CMK (cell line): ENCODE results near the gene GANAB.
A peak's percentile ranks its signal among the peaks of the same experiment; 100 is the strongest.
"Not testable (repeated sequence)": the region's sequence is repeated elsewhere in the genome, so short reads cannot be mapped to it uniquely, and the experiment has no call there.

Experiments
- DNase-seq: peaks from one replicate; pipeline ENCODE4 v3.0.0-alpha.2; 2010; ENCODE audit warnings: low read depth

The GANAB gene

DNA sequence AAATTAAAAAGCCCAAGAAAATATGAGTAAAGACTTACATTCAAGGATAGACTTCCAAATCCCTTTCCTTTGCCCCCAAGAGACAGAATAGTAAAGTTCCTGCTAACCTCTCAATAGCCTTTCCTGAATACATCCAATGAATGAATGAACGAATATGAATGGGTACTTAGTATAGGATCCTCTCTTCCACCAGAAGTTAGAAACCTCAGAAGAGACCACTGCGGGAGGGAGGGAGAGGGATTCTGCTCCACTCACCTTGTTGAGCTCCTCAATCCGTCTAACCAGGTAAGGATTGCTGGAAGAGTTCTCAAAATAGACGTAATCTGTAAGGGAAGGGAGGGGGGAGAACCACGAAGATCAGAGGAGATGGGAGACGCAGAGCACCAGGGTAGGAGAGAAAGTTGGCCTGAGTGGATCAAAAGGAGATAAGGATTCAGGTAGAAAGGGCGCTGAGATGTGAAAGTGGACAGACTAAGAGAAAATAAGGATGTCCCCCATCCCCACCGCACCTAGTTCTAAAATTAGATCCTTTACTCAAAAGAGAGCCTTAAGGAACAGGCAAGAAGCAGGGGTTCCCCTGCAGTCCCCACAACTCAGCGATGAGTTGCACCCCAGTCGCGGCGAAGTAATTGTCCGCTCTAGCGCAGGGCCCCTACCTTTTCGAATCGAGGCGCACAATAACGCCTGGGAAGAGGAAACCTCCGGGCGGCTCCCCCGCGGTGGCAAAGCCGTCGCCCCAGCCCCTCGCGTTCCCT, 45.9 kb downstream of the GANAB start:
- no peak for DNase-seq

DNA sequence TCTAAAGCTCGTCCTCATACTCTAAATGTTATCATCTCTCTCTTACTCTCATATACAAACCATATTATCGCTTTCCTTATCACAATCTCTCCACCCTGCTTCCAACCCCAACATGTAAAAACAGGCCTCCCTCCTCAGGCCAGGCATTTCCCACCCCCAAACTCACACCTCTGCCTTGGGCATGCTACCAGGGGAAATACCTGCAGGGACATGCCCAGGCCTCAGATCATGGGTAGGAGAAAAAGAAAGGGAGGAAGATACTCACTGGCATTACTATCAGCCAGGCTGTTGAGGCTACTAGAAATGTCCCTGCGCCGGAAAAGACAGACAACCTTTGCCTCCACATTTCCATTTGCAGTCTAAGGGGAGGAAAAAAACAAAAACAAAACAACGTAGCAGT, 46.5 kb downstream of the GANAB start:
- no peak for DNase-seq

GRCh38 chr11:62599069-62599696, 47.2 kb downstream of the GANAB start:
- DNase-seq = peak; percentile 98

DNA sequence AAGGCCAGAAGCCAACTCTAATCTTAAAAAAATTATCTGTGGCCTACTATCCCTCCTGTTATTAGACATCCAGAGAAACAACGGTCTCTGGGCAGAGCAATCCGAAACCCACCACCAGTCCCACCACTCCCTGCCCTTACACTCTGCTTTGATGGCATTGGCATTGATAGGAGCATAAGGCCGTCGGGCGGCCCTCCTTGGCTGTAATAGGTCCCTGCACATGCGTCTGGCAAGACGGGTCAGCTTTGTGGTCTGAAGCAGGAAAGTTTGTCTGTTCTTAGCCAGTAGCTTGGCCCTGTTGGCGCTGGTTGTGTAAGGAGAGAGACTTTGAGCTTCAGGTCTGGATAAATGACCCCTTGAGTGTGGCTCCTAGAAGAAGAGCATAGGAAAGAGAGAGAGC, 51.3 kb downstream of the GANAB start:
- no peak for DNase-seq

- no peak for DNase-seq
These were observed 52.9 kb downstream of the GANAB start for GRCh38 chr11:62593434-62594044.

GRCh38 chr11:62592989-62593421, 53.4 kb downstream of the GANAB start:
- DNase-seq = no peak

- DNase-seq = no peak
These were observed 54.1 kb downstream of the GANAB start for GRCh38 chr11:62592146-62592815.

GRCh38 chr11:62591448-62592145, 54.8 kb downstream of the GANAB start, which contains the start of gene TUT1:
TSS of gene TUT1 (minus strand) at chr11:62591523. CDS start at chr11:62591485, 38 bp downstream.
- DNase-seq = peak; percentile 99

GRCh38 chr11:62588966-62589637, 57.3 kb downstream of the GANAB start:
- no peak for DNase-seq

DNA sequence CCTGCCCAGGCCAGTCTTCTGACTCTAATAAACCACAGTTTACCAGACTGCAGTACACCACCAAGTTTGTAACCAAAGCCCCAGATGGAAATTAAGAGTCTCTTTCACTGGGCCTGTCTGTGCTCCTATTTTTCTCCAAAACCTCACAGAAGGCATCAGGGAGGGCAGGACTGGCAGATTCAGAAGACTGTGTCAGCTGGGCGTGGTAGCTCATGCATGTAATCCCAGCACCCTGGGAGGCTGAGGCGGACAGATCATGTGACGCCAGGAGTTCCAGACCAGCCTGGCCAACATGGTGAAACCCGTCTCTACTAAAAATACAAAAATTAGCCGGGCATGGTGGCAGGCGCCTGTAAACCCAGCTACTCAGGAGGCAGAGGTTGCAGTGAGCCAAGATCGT, 61.1 kb downstream of the GANAB start:
- DNase-seq = not testable (repeated sequence)

DNA sequence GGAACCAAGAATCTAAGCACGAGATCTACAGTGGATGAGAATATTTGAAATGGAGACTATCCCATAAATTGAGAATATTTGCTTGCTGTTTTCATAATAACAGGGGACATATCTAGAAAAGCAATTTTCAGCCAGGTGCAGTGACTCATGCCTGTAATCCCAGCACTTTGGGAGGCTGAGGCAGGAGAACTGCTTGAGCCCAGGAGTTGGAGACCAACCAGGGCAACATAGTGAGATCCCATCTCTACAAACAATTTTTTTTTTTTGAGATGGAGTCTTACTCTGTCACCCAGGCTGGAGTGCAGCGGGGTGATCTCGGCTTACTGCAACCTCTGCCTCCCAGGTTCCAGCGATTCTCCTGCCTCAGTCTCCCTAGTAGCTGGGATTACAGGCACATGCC, 64.7 kb downstream of the GANAB start:
- not testable (repeated sequence) for DNase-seq

- no peak for DNase-seq
These were observed 65.3 kb downstream of the GANAB start for GRCh38 chr11:62580959-62581715.

- no peak for DNase-seq
These were observed 67.2 kb downstream of the GANAB start for GRCh38 chr11:62579252-62579651.

DNA sequence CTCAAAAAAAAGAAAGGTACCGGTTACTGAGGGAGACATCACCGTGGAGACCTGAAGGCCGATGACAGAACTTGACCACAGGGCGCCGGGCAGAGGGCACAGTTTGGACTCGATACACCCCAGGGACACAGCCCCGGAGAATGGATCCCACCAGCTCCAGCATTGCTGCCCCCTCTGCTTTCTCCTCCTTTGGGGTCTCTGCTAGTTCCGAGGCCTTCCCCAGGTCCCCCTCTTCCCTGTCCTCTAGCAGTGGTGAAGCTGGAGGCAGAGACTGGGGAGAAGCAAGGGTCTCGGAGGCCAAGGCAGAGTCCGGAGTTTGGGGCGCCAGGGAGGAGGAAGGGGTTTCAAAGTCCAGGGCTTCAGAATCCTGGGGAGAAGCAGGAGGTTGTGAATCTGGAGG, 67.9 kb downstream of the GANAB start:
- no peak for DNase-seq

DNA sequence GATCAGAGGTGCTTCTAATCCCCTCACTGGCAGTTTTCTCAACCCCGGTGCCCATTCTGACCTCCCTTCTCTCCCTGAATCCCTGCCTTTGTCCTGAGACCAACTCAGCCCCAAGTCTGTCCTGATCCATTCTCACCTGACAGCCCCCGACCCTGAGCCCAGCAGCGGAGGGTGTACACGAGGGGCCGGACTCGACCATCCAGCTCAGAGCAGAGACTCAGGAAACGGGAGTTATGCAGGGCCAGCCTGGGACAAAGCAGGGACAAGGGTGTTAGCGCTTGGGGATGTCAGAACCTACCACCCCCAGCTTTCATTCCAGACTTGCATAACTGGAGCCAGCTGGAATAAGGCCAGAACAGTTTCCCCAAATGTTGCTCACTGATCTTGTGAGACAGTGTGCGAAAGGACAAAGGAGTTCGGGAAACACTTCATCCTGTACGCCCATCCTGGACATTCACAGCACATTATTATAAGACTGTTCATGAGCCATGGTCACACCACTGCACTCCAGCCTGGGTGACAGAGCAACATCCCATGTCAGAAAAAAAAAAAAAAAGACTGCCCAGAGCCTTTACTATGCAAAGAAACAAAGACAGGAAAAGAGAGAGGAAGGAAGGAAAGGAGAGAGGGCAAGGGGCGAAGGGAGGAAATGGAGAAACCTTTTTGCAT, 69.2 kb downstream of the GANAB start:
- DNase-seq = no peak

- no peak for DNase-seq
These were observed 70.6 kb downstream of the GANAB start for GRCh38 chr11:62575837-62576236.

DNA sequence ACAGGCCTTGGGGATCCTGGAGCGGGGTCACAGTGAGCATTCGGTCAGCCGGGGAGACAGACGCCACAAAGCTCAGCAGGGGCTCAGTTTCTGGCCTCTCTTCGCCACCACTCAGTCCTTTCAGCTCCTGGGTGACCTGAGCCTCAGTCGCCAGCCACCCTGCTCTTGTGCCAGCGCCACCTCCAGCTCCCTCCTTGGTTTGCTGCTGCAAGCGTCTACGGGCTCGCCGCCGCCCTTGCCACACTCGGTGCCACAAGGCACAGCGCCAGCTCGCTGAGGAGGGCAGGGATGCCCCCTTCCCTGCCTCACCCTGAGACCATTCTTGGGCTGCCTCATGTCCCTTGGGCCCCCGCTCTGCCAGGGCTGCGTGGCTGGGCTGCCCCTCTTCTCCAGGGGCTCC, 71.3 kb downstream of the GANAB start:
- DNase-seq = no peak
